Neural progenitor cell (in vitro differentiated cells): ENCODE results near the gene TCFL5. TPM values are rescaled to one million over a fixed set of nuclear protein-coding genes. Genes with fewer than 3 reads are reported as not detected.

Source experiments
- DNase-seq: peaks from one replicate; pipeline ENCODE4 v3.0.0-alpha.2; 2016; ENCODE audit warnings: low spot score
- H2AFZ ChIP-seq: fragments of 200-600 bp; sonication (generic); replicated peaks from 2 replicates; pipeline ENCODE4 v1.6.1; 2016; ENCODE audit warnings: antibody characterized with exemption
- H3F3A ChIP-seq: fragments of 200-600 bp; sonication (generic); 2 replicates; pipeline ENCODE4 v1.6.1; 2016; ENCODE audit warnings: antibody characterized with exemption, low read depth
- H3K27ac ChIP-seq: fragments of 200-600 bp; sonication (generic); 2 replicates; pipeline ENCODE4 v1.5.1; 2016; ENCODE audit warnings: mild to moderate bottlenecking
- H3K27me3 ChIP-seq: fragments of 200-600 bp; sonication (generic); 2 replicates; pipeline ENCODE4 v1.6.1; 2016; ENCODE audit warnings: mild to moderate bottlenecking, moderate library complexity
- H3K36me3 ChIP-seq: fragments of 200-600 bp; sonication (generic); 2 replicates; pipeline ENCODE4 v1.5.1; 2016
- H3K4me1 ChIP-seq: fragments of 200-600 bp; sonication (generic); 2 replicates; pipeline ENCODE4 v1.6.1; 2016; ENCODE audit warnings: mixed run types
- H3K4me2 ChIP-seq: fragments of 200-600 bp; sonication (generic); 2 replicates; pipeline ENCODE4 v1.6.1; 2016
- H3K4me3 ChIP-seq: fragments of 200-600 bp; sonication (generic); 2 replicates; pipeline ENCODE4 v1.5.1; 2016
- H3K79me2 ChIP-seq: fragments of 200-600 bp; sonication (generic); 2 replicates; pipeline ENCODE4 v1.6.1; 2016; ENCODE audit warnings: low read depth
- H3K9ac ChIP-seq: fragments of 200-600 bp; sonication (generic); 2 replicates; pipeline ENCODE4 v1.6.1; 2016
- H3K9me3 ChIP-seq: fragments of 200-600 bp; sonication (generic); 2 replicates; pipeline ENCODE4 v1.5.1; 2016; ENCODE audit warnings: low read depth
- H4K20me1 ChIP-seq: fragments of 200-600 bp; sonication (generic); 2 replicates; pipeline ENCODE4 v1.6.1; 2016; ENCODE audit warnings: low read depth
- H3K27ac Mint-ChIP-seq: 3 replicates; pipeline ENCODE4 v1.8.0; 2021; ENCODE audit warnings: mixed read lengths
- H3K27me3 Mint-ChIP-seq: 2 replicates; pipeline ENCODE4 v1.8.0; 2022; ENCODE audit warnings: low read depth, mild to moderate bottlenecking, inconsistent platforms, moderate library complexity, mixed read lengths; ENCODE audit not compliant: insufficient read depth
- H3K36me3 Mint-ChIP-seq: 3 replicates; pipeline ENCODE4 v1.8.0; 2021; ENCODE audit warnings: mixed read lengths
- H3K4me1 Mint-ChIP-seq: 3 replicates; pipeline ENCODE4 v1.8.0; 2021; ENCODE audit warnings: mixed read lengths
- H3K4me3 Mint-ChIP-seq: 3 replicates; pipeline ENCODE4 v1.8.0; 2021; ENCODE audit warnings: mild to moderate bottlenecking, moderate library complexity, mixed read lengths
- H3K9me3 Mint-ChIP-seq: 3 replicates; pipeline ENCODE4 v1.8.0; 2020; ENCODE audit warnings: mixed read lengths
- CTCF ChIP-seq: fragments of 200-600 bp; sonication (generic); IDR thresholded peaks from 2 replicates; pipeline ENCODE4 v1.5.1; 2017; ENCODE audit warnings: antibody characterized with exemption, mild to moderate bottlenecking
- EZH2 ChIP-seq: fragments of 200-600 bp; sonication (generic); IDR thresholded peaks from 2 replicates; pipeline ENCODE4 v1.6.1; 2017; ENCODE audit warnings: antibody characterized with exemption, mild to moderate bottlenecking, moderate library complexity
- EZH2phosphoT487 ChIP-seq: fragments of 200-600 bp; sonication (generic); IDR thresholded peaks from 2 replicates; pipeline ENCODE4 v1.6.1; 2017; ENCODE audit warnings: antibody characterized with exemption
- total RNA-seq: library from RNA; depleted of rRNA; stranded (reverse); fragments of >200 nt; gene quantifications from 2 replicates; pipeline ENCODE4 v1.2.3, GENCODE V29; 2015; ENCODE audit warnings: low replicate concordance

The TCFL5 gene
- total RNA-seq, 1 donor from 2014 or later, result 36.3 TPM

GRCh38 chr20:62824476-62825332, 36.9 kb downstream of the TCFL5 start:
- Histone ChIP-seq H3K36me3 (no peaks in the 10 kb centered on the region), H3K4me3 (no peak overlapping the region), H3K27ac (no peak overlapping the region), H3K9me3 (no peaks in the 10 kb centered on the region), H3K9ac (no peak overlapping the region), H3K4me2 (peak overlapping the region; percentile 60), H3K27me3 (no peaks in the 10 kb centered on the region), H3F3A (peaks cover 7% of the 10 kb centered on the region), H4K20me1 (peaks cover 11% of the 10 kb centered on the region), H3K79me2 (no peaks in the 10 kb centered on the region), H3K4me1 (peaks cover 16% of the 10 kb centered on the region), H2AFZ (no peak overlapping the region)
- no peaks in the 10 kb centered on the region for H3K9me3 Mint-ChIP-seq
- no peak for TF ChIP-seq EZH2phosphoT487
- TF ChIP-seq EZH2, result no peak
- TF ChIP-seq CTCF, result no peak
- H3K27ac Mint-ChIP-seq, result no peak overlapping the region
- DNase-seq, result peak; percentile 85
- H3K4me1 Mint-ChIP-seq, result peaks cover 14% of the 10 kb centered on the region
- no peaks in the 10 kb centered on the region for H3K27me3 Mint-ChIP-seq
- no peaks in the 10 kb centered on the region for H3K36me3 Mint-ChIP-seq
- H3K4me3 Mint-ChIP-seq, result no peak overlapping the region

- peaks cover 11% of the 10 kb centered on the region for H4K20me1 ChIP-seq
- Mint-ChIP-seq H3K27me3 (no peaks in the 10 kb centered on the region), H3K36me3 (no peaks in the 10 kb centered on the region), H3K4me3 (no peak overlapping the region), H3K4me1 (peaks cover 14% of the 10 kb centered on the region), H3K27ac (no peak overlapping the region), H3K9me3 (no peaks in the 10 kb centered on the region)
- H3K4me3 ChIP-seq, result no peak overlapping the region
- H3F3A ChIP-seq, result peaks cover 7% of the 10 kb centered on the region
- H3K9ac ChIP-seq, result no peak overlapping the region
- H3K4me2 ChIP-seq, result peak overlapping the region; percentile 60
- TF ChIP-seq EZH2 (no peak), CTCF (no peak), EZH2phosphoT487 (no peak)
- no peaks in the 10 kb centered on the region for H3K79me2 ChIP-seq
- no peak overlapping the region for H2AFZ ChIP-seq
- peak; percentile 72 for DNase-seq
- no peaks in the 10 kb centered on the region for H3K36me3 ChIP-seq
- peaks cover 18% of the 10 kb centered on the region for H3K4me1 ChIP-seq
- H3K27me3 ChIP-seq, result no peaks in the 10 kb centered on the region
- H3K9me3 ChIP-seq, result no peaks in the 10 kb centered on the region
- no peak overlapping the region for H3K27ac ChIP-seq
Measured at GRCh38 chr20:62823688-62824475, 37.7 kb downstream of the TCFL5 start.

GRCh38 chr20:62822788-62823651, 38.6 kb downstream of the TCFL5 start:
- H3K9me3 Mint-ChIP-seq, result no peaks in the 10 kb centered on the region
- Histone ChIP-seq H3F3A (peaks cover 7% of the 10 kb centered on the region), H3K4me2 (peak overlapping the region; percentile 41), H4K20me1 (peaks cover 15% of the 10 kb centered on the region), H2AFZ (no peak overlapping the region), H3K4me3 (no peak overlapping the region), H3K4me1 (peaks cover 26% of the 10 kb centered on the region), H3K9ac (no peak overlapping the region), H3K79me2 (no peaks in the 10 kb centered on the region), H3K27me3 (peaks cover under 1% of the 10 kb centered on the region), H3K27ac (no peak overlapping the region), H3K36me3 (no peaks in the 10 kb centered on the region), H3K9me3 (no peaks in the 10 kb centered on the region)
- peaks cover 18% of the 10 kb centered on the region for H3K4me1 Mint-ChIP-seq
- peaks cover 2% of the 10 kb centered on the region for H3K27me3 Mint-ChIP-seq
- peak overlapping the region; percentile 55 for H3K4me3 Mint-ChIP-seq
- peak overlapping the region; percentile 87 for H3K27ac Mint-ChIP-seq
- DNase-seq, result peak; percentile 68
- H3K36me3 Mint-ChIP-seq, result no peaks in the 10 kb centered on the region
- TF ChIP-seq CTCF (peak; percentile 55), EZH2 (no peak)
